Stimulated activated naive CD8-positive, alpha-beta T cell treated with anti-CD3 and anti-CD28 coated beads, Interleukin-15, amount 100 ng/mL, for 72 hours (primary cell): ENCODE results near the gene SLC66A1.
A peak's percentile ranks its signal among the peaks of the same experiment; 100 is the strongest.

ENCODE experiments used
- ATAC-seq: fragments of 150-1000 bp; cut with Tn5 transposase; 2 replicates; pipeline ENCODE4 v1.10.0; 2021; ENCODE audit warnings: mild to moderate bottlenecking, moderate library complexity
- DNase-seq, 2 donors: peaks; one replicate each; pipeline ENCODE4 v3.0.0; 2021 to 2022
- H3K27ac Mint-ChIP-seq, 2 donors: one replicate each; pipeline ENCODE4 v1.8.0; 2022; ENCODE audit warnings: mild to moderate bottlenecking in 2 of 2, mixed read lengths in 2 of 2, moderate library complexity in 2 of 2
- H3K27me3 Mint-ChIP-seq: one replicate; pipeline ENCODE4 v1.8.0; 2022; ENCODE audit warnings: mixed read lengths
- H3K4me1 Mint-ChIP-seq: one replicate; pipeline ENCODE4 v1.8.0; 2022; ENCODE audit warnings: mild to moderate bottlenecking, mixed read lengths
- H3K4me3 Mint-ChIP-seq, 2 donors: one replicate each; pipeline ENCODE4 v1.8.0; 2022; ENCODE audit warnings: mild to moderate bottlenecking in 2 of 2, mixed read lengths in 2 of 2, moderate library complexity in 1 of 2
- H3K9me3 Mint-ChIP-seq, 2 donors: one replicate each; pipeline ENCODE4 v1.8.0; 2022; ENCODE audit warnings: mixed read lengths in 2 of 2

Gene SLC66A1

GRCh38 chr1:19369396-19370090 is 57.4 kb downstream of the SLC66A1 start:
- Mint-ChIP-seq H3K27me3 (no peaks in the 10 kb centered on the region), H3K4me3 (no peak overlapping the region), H3K27ac (peak overlapping the region in 1 of 2 donors; percentile 97), H3K9me3 (no peaks in the 10 kb centered on the region), H3K4me1 (peaks cover 56% of the 10 kb centered on the region)
- no peak for ATAC-seq
- no peak for DNase-seq

- peaks cover 47% of the 10 kb centered on the region for H3K4me1 Mint-ChIP-seq
- ATAC-seq (no peak), DNase-seq (no peak)
- H3K9me3 Mint-ChIP-seq, result no peaks in the 10 kb centered on the region
- peak overlapping the region; percentile 15 to 97 for H3K27ac Mint-ChIP-seq
- no peaks in the 10 kb centered on the region for H3K27me3 Mint-ChIP-seq
- H3K4me3 Mint-ChIP-seq, result peak overlapping the region in 1 of 2 donors; percentile 5
Observed at GRCh38 chr1:19370453-19371170, 58.5 kb downstream of the SLC66A1 start.

GRCh38 chr1:19371226-19372135 is 59.4 kb downstream of the SLC66A1 start:
- no peak for ATAC-seq
- peaks cover 41% of the 10 kb centered on the region for H3K4me1 Mint-ChIP-seq
- no peak for DNase-seq
- no peaks in the 10 kb centered on the region for H3K9me3 Mint-ChIP-seq
- peak overlapping the region; percentile 15 to 83 for H3K27ac Mint-ChIP-seq
- no peaks in the 10 kb centered on the region for H3K27me3 Mint-ChIP-seq
- H3K4me3 Mint-ChIP-seq, result no peak overlapping the region

GRCh38 chr1:19372136-19372514 is 60.0 kb downstream of the SLC66A1 start:
- DNase-seq (no peak), ATAC-seq (no peak)
- Mint-ChIP-seq H3K4me3 (no peak overlapping the region), H3K4me1 (peaks cover 36% of the 10 kb centered on the region), H3K9me3 (no peaks in the 10 kb centered on the region), H3K27me3 (no peaks in the 10 kb centered on the region), H3K27ac (no peak overlapping the region)

- peaks cover 33% of the 10 kb centered on the region for H3K4me1 Mint-ChIP-seq
- no peak overlapping the region for H3K4me3 Mint-ChIP-seq
- no peaks in the 10 kb centered on the region for H3K9me3 Mint-ChIP-seq
- DNase-seq (no peak), ATAC-seq (no peak)
- H3K27ac Mint-ChIP-seq, result no peak overlapping the region
- H3K27me3 Mint-ChIP-seq, result no peaks in the 10 kb centered on the region
Observed at GRCh38 chr1:19372602-19373001, 60.5 kb downstream of the SLC66A1 start.

GRCh38 chr1:19373211-19374082 is 61.3 kb downstream of the SLC66A1 start:
- no peaks in the 10 kb centered on the region for H3K27me3 Mint-ChIP-seq
- no peak overlapping the region for H3K4me3 Mint-ChIP-seq
- no peaks in the 10 kb centered on the region for H3K9me3 Mint-ChIP-seq
- ATAC-seq, result no peak
- H3K27ac Mint-ChIP-seq, result peak overlapping the region in 1 of 2 donors; percentile 80
- DNase-seq, result no peak
- H3K4me1 Mint-ChIP-seq, result peaks cover 35% of the 10 kb centered on the region

- peak overlapping the region; percentile 57 to 80 for H3K27ac Mint-ChIP-seq
- no peaks in the 10 kb centered on the region for H3K27me3 Mint-ChIP-seq
- ATAC-seq, result no peak
Observed at GRCh38 chr1:19374083-19374801, 62.1 kb downstream of the SLC66A1 start.

GRCh38 chr1:19374926-19375325 is 62.8 kb downstream of the SLC66A1 start:
- DNase-seq, result no peak
- Mint-ChIP-seq H3K4me1 (peaks cover 25% of the 10 kb centered on the region), H3K27ac (peak overlapping the region in 1 of 2 donors; percentile 57), H3K4me3 (no peak overlapping the region), H3K9me3 (no peaks in the 10 kb centered on the region), H3K27me3 (no peaks in the 10 kb centered on the region)
- ATAC-seq, result no peak

More at GRCh38 chr1:19374083-19374801, 62.1 kb downstream of the SLC66A1 start:
- H3K4me3 Mint-ChIP-seq, result no peak overlapping the region
- peaks cover 32% of the 10 kb centered on the region for H3K4me1 Mint-ChIP-seq
- H3K9me3 Mint-ChIP-seq, result no peaks in the 10 kb centered on the region
- DNase-seq, result no peak

- ATAC-seq (no peak), DNase-seq (no peak)
- peak overlapping the region; percentile 66 to 80 for H3K27ac Mint-ChIP-seq
- no peaks in the 10 kb centered on the region for H3K27me3 Mint-ChIP-seq
- no peaks in the 10 kb centered on the region for H3K9me3 Mint-ChIP-seq
- H3K4me1 Mint-ChIP-seq, result peaks cover 16% of the 10 kb centered on the region
- no peak overlapping the region for H3K4me3 Mint-ChIP-seq
Observed at GRCh38 chr1:19375631-19376400, 63.7 kb downstream of the SLC66A1 start.

- Mint-ChIP-seq H3K27ac (peak overlapping the region; percentile 42 to 57), H3K27me3 (no peaks in the 10 kb centered on the region), H3K9me3 (no peaks in the 10 kb centered on the region), H3K4me1 (peaks cover 15% of the 10 kb centered on the region), H3K4me3 (no peak overlapping the region)
- no peak for DNase-seq
- no peak for ATAC-seq
Observed at GRCh38 chr1:19376428-19377372, 64.6 kb downstream of the SLC66A1 start.

GRCh38 chr1:19377812-19378718 is 65.9 kb downstream of the SLC66A1 start:
- ATAC-seq, result peak; percentile 76
- DNase-seq, result no peak
- Mint-ChIP-seq H3K4me1 (peaks cover 15% of the 10 kb centered on the region), H3K27me3 (no peaks in the 10 kb centered on the region), H3K27ac (peak overlapping the region in 1 of 2 donors; percentile 7), H3K9me3 (no peaks in the 10 kb centered on the region), H3K4me3 (no peak overlapping the region)
